Prostate gland (tissue), 2 donors: Measurements from ENCODE around the gene CORO7.
A peak's percentile ranks its signal among the peaks of the same experiment; 100 is the strongest.

Experiments used
- CTCF ChIP-seq, 4 experiments: fragments of 200-600 bp in 2 of 4; fragments of 450-650 bp in 2 of 4; sonication (generic) in 2 of 4; IDR thresholded peaks; 1 replicate in 3 of 4; 2 replicates in 1 of 4; pipeline ENCODE4 v1.5.1; 2016 to 2019; ENCODE audit warnings: antibody characterized with exemption in 4 of 4, mild to moderate bottlenecking in 2 of 4, moderate library complexity in 2 of 4
- POLR2A ChIP-seq: fragments of 450-650 bp; IDR thresholded peaks from one replicate; pipeline ENCODE4 v1.6.1; 2016; ENCODE audit warnings: antibody characterized with exemption, mild to moderate bottlenecking
- POLR2AphosphoS5 ChIP-seq: sonication (generic); formaldehyde crosslinking; IDR thresholded peaks from one replicate; pipeline ENCODE4 v1.6.1; 2017; ENCODE audit warnings: antibody characterized with exemption

GRCh38 chr16:4323845-4324488 lies 92.4 kb downstream of the CORO7 start:
- TF ChIP-seq CTCF (IDR thresholded peaks at IDR 0.05): no peak
- TF ChIP-seq POLR2A: peak; percentile 8
- peak; percentile 20 for TF ChIP-seq POLR2AphosphoS5
